Activated CD8-positive, alpha-beta memory T cell treated with anti-CD3 and anti-CD28 coated beads for 36 hours (primary cell): ENCODE results near the gene APC2. TPM values are rescaled to one million over a fixed set of nuclear protein-coding genes. Genes with fewer than 3 reads are reported as not detected.

ENCODE experiments used
- CTCF ChIA-PET: fragments of 350-600 bp; sonication (Branson Sonifier 250); formaldehyde crosslinking; loops from one replicate; lab custom pipeline; 2021; ENCODE audit warnings: antibody characterized with exemption; lab: Charles Lee
- POLR2A ChIA-PET: fragments of 350-600 bp; sonication (Branson Sonifier 250); formaldehyde crosslinking; loops from one replicate; lab custom pipeline; 2021; ENCODE audit warnings: antibody characterized with exemption; lab: Charles Lee
- total RNA-seq, 2 experiments: library from RNA; stranded (reverse); gene quantifications; one replicate each; pipeline ENCODE4 v1.2.3, GENCODE V29; 2021

Gene APC2
- total RNA-seq, 2 experiments from 2014 or later, result 0.06 to 0.13 TPM

- ChIA-PET POLR2A (no interaction called here), CTCF (no interaction called here)
These were observed 25.5 kb upstream of the APC2 start for GRCh38 chr19:1424192-1424955.

GRCh38 chr19:1425102-1425837 is 24.7 kb upstream of the APC2 start:
- CTCF ChIA-PET, result no interaction called here
- POLR2A ChIA-PET, result no interaction called here

GRCh38 chr19:1425902-1426301 is 24.0 kb upstream of the APC2 start:
- ChIA-PET CTCF (no interaction called here), POLR2A (no interaction called here)

GRCh38 chr19:1426736-1427135 is 23.2 kb upstream of the APC2 start:
- CTCF ChIA-PET, result no interaction called here
- POLR2A ChIA-PET, result no interaction called here

- CTCF ChIA-PET, result no interaction called here
- POLR2A ChIA-PET, result interaction anchor here (0.5 kb wide), 1 partner anchor 31 kb away, joined by 4 read pairs; no protein-coding TSS in a partner anchor
These were observed 22.6 kb upstream of the APC2 start for GRCh38 chr19:1427221-1427920.

- ChIA-PET CTCF (interaction anchor here (1.1 kb wide), 1 partner anchor 184 kb away, joined by 3 read pairs; no protein-coding TSS in a partner anchor), POLR2A (interaction anchor here (1.0 kb wide), 1 partner anchor 15 kb away, joined by 3 read pairs; no protein-coding TSS in a partner anchor)
These were observed 21.1 kb upstream of the APC2 start for GRCh38 chr19:1428738-1429391.

GRCh38 chr19:1429750-1430149 is 20.2 kb upstream of the APC2 start:
- ChIA-PET POLR2A (interaction anchor here (1.0 kb wide), 1 partner anchor 16 kb away, joined by 3 read pairs; no protein-coding TSS in a partner anchor), CTCF (interaction anchor here (1.1 kb wide), 1 partner anchor 185 kb away, joined by 3 read pairs; no protein-coding TSS in a partner anchor)

- POLR2A ChIA-PET, result no interaction called here
- CTCF ChIA-PET, result no interaction called here
These were observed 19.7 kb upstream of the APC2 start for GRCh38 chr19:1430246-1430645.

- CTCF ChIA-PET, result interaction anchor here (1.1 to 1.4 kb wide), 2 partner anchors 13 to 152 kb away, joined by 3 to 6 read pairs; no protein-coding TSS in a partner anchor
- POLR2A ChIA-PET, result no interaction called here
These were observed 18.0 kb upstream of the APC2 start for GRCh38 chr19:1431759-1432506.

- CTCF ChIA-PET, result interaction anchor here (0.6 kb wide), 1 partner anchor 23 kb away, joined by 4 read pairs; no protein-coding TSS in a partner anchor
- POLR2A ChIA-PET, result no interaction called here
These were observed 17.4 kb upstream of the APC2 start for GRCh38 chr19:1432507-1432887.

- CTCF ChIA-PET, result interaction anchor here (0.6 kb wide), 1 partner anchor 22 kb away, joined by 4 read pairs; no protein-coding TSS in a partner anchor
- POLR2A ChIA-PET, result no interaction called here
These were observed 16.5 kb upstream of the APC2 start for GRCh38 chr19:1433119-1434039.

- ChIA-PET POLR2A (interaction anchor here (0.6 kb wide), 1 partner anchor 25 kb away, joined by 3 read pairs; no protein-coding TSS in a partner anchor), CTCF (no interaction called here)
These were observed 15.9 kb upstream of the APC2 start for GRCh38 chr19:1434040-1434366.

GRCh38 chr19:1434577-1435060 is 15.3 kb upstream of the APC2 start:
- ChIA-PET POLR2A (interaction anchor here (0.6 kb wide), 1 partner anchor 26 kb away, joined by 3 read pairs; no protein-coding TSS in a partner anchor), CTCF (interaction anchor here (0.7 kb wide), 1 partner anchor 52 kb away, joined by 4 read pairs; no protein-coding TSS in a partner anchor)

- ChIA-PET CTCF (interaction anchor here (0.6 to 2.0 kb wide), 2 partner anchors 15 to 92 kb away, joined by 3 to 4 read pairs; no protein-coding TSS in a partner anchor), POLR2A (no interaction called here)
These were observed 14.4 kb upstream of the APC2 start for GRCh38 chr19:1435378-1435989.

- POLR2A ChIA-PET, result interaction anchor here (1.2 kb wide), 1 partner anchor 27 kb away, joined by 3 read pairs; no protein-coding TSS in a partner anchor
- CTCF ChIA-PET, result interaction anchor here (2.0 kb wide), 1 partner anchor 17 kb away, joined by 4 read pairs; no protein-coding TSS in a partner anchor
These were observed 12.3 kb upstream of the APC2 start for GRCh38 chr19:1437609-1438008.
